Keratinocyte (primary cell): ENCODE data around the gene TTC38. TPM values are rescaled to one million over a fixed set of nuclear protein-coding genes. Genes with fewer than 3 reads are reported as not detected.

Source experiments
- DNase-seq: peaks from one replicate; pipeline ENCODE4 v3.0.0-alpha.2; 2011; ENCODE audit warnings: low read depth, missing footprints, low spot score
- FAIRE-seq: peaks from 2 replicates; lab custom pipeline; 2011; peaks lifted over from hg19 to GRCh38; lab: Jason Lieb, UNC
- H2AFZ ChIP-seq: 2 replicates; pipeline ENCODE4 v1.6.0; 2012; ENCODE audit warnings: low read length, control low read depth, inconsistent platforms; ENCODE audit not compliant: control insufficient read depth
- H3K27ac ChIP-seq: 2 replicates; pipeline ENCODE4 v1.5.1; 2011; ENCODE audit warnings: low read length; ENCODE audit not compliant: control insufficient read depth, insufficient read depth
- H3K27me3 ChIP-seq: 3 replicates; pipeline ENCODE4 v1.6.0; 2011; ENCODE audit warnings: low read length; ENCODE audit not compliant: control insufficient read depth, insufficient read depth; ENCODE audit errors: extremely low read depth
- H3K36me3 ChIP-seq, 2 experiments: 2 replicates in 1 of 2; 3 replicates in 1 of 2; pipeline ENCODE4 v1.5.1; 2011; ENCODE audit warnings: low read length in 2 of 2, mild to moderate bottlenecking in 1 of 2; ENCODE audit not compliant: control insufficient read depth in 2 of 2, insufficient read depth in 2 of 2; ENCODE audit errors: extremely low read depth in 1 of 2
- H3K4me1 ChIP-seq: 3 replicates; pipeline ENCODE4 v1.5.1; 2011; ENCODE audit warnings: low read length; ENCODE audit not compliant: control insufficient read depth, insufficient read depth; ENCODE audit errors: extremely low read depth
- H3K4me2 ChIP-seq: 3 replicates; pipeline ENCODE4 v1.6.0; 2011; ENCODE audit warnings: low read depth, low read length; ENCODE audit not compliant: control insufficient read depth, insufficient read depth; ENCODE audit errors: extremely low read depth
- H3K4me3 ChIP-seq, 3 experiments: fragments of 200-600 bp in 1 of 3; sonication (generic) in 1 of 3; 2 replicates in 2 of 3; 3 replicates in 1 of 3; pipeline ENCODE4 v1.5.1; 2011 to 2016; ENCODE audit warnings: low read length in 3 of 3, mild to moderate bottlenecking in 3 of 3, control low read depth in 2 of 3, inconsistent platforms in 1 of 3, low read depth in 1 of 3, mixed read lengths in 1 of 3, mixed run types in 1 of 3, moderate library complexity in 1 of 3; ENCODE audit not compliant: control insufficient read depth in 2 of 3, insufficient read depth in 2 of 3; ENCODE audit errors: extremely low read depth in 1 of 3
- H3K79me2 ChIP-seq: 2 replicates; pipeline ENCODE4 v1.6.0; 2012; ENCODE audit warnings: low read length; ENCODE audit not compliant: control insufficient read depth, insufficient read depth
- H3K9ac ChIP-seq: 3 replicates; pipeline ENCODE4 v1.6.0; 2011; ENCODE audit warnings: low read length; ENCODE audit not compliant: control insufficient read depth, insufficient read depth; ENCODE audit errors: extremely low read depth
- H3K9me1 ChIP-seq: 3 replicates; pipeline ENCODE4 v1.6.0; 2011; ENCODE audit warnings: low read length; ENCODE audit not compliant: control insufficient read depth, insufficient read depth; ENCODE audit errors: extremely low read depth
- H3K9me3 ChIP-seq: 2 replicates; pipeline ENCODE4 v1.5.1; 2012; ENCODE audit warnings: low read depth, low read length; ENCODE audit not compliant: control insufficient read depth
- H4K20me1 ChIP-seq: 3 replicates; pipeline ENCODE4 v1.6.0; 2011; ENCODE audit warnings: low read length; ENCODE audit not compliant: control insufficient read depth, insufficient read depth; ENCODE audit errors: extremely low read depth
- EZH2 ChIP-seq: IDR thresholded peaks from one replicate; pipeline ENCODE4 v1.6.1; 2012; ENCODE audit warnings: inconsistent platforms, mild to moderate bottlenecking, low read length, moderate library complexity
- dilution Hi-C: fragments of 300-500 bp; cut with MboI; formaldehyde crosslinking; loops from one replicate; pipeline ENCODE4 v1.7.0; 2020; ENCODE audit warnings: low sequenced_read_pairs; ENCODE audit not compliant: extremely low pct_ligation_motif_present
- polyA plus RNA-seq, 5 experiments: library from polyadenylated mRNA; depleted of rRNA in 3 of 5; stranded (reverse) in 3 of 5; stranded (forward) in 1 of 5; unstranded in 1 of 5; fragments of >200 nt; gene quantifications; 1 replicate in 1 of 5; 2 replicates in 3 of 5; 3 replicates in 1 of 5; pipeline versions ENCODE4 v1.2.1 to v1.2.3, GENCODE V29; 2011 to 2012; ENCODE audit warnings: missing spikeins in 2 of 5, low read depth in 1 of 5, low replicate concordance in 1 of 5
- TF ChIP-seq, protein P1 (sequence below), 3 experiments: IDR thresholded peaks in 1 of 3; conservative IDR thresholded peaks in 1 of 3; optimal IDR thresholded peaks in 1 of 3; 2 replicates in 2 of 3; 3 replicates in 1 of 3; pipeline versions ENCODE3 to v1.5.1; 2011; ENCODE audit warnings: low read length in 3 of 3, mild to moderate bottlenecking in 3 of 3, moderate library complexity in 2 of 3, control low read depth in 1 of 3, inconsistent platforms in 1 of 3; ENCODE audit not compliant: insufficient read depth in 2 of 3; ENCODE audit errors: extremely low read depth in 1 of 3

TTC38 gene
- polyA plus RNA-seq, 1 donor (not counting 4 experiments of a cell fraction or from before 2014, with no cell fraction given) = 11.4 TPM

DNA sequence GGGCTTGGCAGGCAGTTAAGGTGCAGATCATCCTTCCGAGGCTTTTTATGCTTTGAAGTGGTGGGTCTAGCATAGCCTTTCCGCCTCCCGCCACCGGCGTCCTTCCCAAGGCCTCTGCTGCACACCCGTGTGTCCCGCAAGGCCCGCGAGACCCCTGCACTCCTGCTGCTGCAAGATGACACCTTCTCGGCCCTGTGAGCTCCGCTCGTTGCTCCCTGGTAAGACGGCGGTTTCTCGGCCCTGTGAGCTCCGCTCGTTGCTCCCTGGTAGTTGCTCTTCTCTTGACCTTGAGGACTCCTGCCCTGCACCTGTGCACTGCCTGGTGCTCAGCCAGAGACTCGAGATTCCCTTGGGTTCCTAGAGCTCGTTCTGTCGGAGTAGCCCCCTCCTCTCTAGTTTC is 49.8 kb downstream of the TTC38 start:
- Histone ChIP-seq H4K20me1 (no peaks in the 10 kb centered on the region), H2AFZ (no peak overlapping the region), H3K36me3 (peaks cover 2 to 18% of the 10 kb centered on the region in 2 experiments), H3K4me1 (no peaks in the 10 kb centered on the region), H3K9ac (no peak overlapping the region), H3K9me1 (no peaks in the 10 kb centered on the region), H3K79me2 (peaks cover 5% of the 10 kb centered on the region), H3K4me3 (no peak overlapping the region), H3K4me2 (no peak overlapping the region), H3K27ac (no peak overlapping the region), H3K27me3 (no peaks in the 10 kb centered on the region), H3K9me3 (no peaks in the 10 kb centered on the region)
- DNase-seq (no peak), FAIRE-seq (no peak)
- dilution Hi-C loops = no loop called here
- no peak for TF ChIP-seq EZH2
- TF ChIP-seq, protein P1, sequence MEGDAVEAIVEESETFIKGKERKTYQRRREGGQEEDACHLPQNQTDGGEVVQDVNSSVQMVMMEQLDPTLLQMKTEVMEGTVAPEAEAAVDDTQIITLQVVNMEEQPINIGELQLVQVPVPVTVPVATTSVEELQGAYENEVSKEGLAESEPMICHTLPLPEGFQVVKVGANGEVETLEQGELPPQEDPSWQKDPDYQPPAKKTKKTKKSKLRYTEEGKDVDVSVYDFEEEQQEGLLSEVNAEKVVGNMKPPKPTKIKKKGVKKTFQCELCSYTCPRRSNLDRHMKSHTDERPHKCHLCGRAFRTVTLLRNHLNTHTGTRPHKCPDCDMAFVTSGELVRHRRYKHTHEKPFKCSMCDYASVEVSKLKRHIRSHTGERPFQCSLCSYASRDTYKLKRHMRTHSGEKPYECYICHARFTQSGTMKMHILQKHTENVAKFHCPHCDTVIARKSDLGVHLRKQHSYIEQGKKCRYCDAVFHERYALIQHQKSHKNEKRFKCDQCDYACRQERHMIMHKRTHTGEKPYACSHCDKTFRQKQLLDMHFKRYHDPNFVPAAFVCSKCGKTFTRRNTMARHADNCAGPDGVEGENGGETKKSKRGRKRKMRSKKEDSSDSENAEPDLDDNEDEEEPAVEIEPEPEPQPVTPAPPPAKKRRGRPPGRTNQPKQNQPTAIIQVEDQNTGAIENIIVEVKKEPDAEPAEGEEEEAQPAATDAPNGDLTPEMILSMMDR (optimal IDR thresholded peaks at IDR 0.05 in 1 of 3, IDR thresholded peaks at IDR 0.05 in 1 of 3, conservative IDR thresholded peaks at IDR 0.05 in 1 of 3; ENCODE audit: extremely low read depth in 1 of 3, insufficient read depth in 2 of 3, low read length in 3 of 3) = no peak

DNA sequence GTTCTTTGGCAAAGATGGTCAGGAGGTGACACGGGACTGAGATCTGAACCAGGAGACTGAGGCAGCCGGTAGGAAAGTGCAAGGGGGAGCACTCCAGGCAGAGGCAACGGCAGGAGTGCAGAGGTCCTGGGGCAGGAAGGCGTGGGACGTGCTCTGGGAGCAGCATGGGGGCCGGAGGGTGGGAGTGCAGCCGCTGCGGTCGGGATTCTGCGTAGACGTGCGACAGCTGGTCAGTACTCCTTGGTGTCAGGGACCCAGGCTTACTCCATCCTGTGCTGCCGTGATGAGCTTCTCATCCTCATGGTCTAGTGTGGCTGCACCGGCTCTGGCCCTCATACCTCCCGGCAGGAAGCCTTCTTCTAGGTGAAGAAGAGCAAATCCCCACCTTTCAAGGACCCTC is 50.8 kb downstream of the TTC38 start:
- Histone ChIP-seq H3K36me3 (peaks cover 2 to 18% of the 10 kb centered on the region in 2 experiments), H3K4me3 (no peak overlapping the region), H3K79me2 (peaks cover 5% of the 10 kb centered on the region), H3K27ac (no peak overlapping the region), H3K4me2 (no peak overlapping the region), H3K27me3 (no peaks in the 10 kb centered on the region), H2AFZ (no peak overlapping the region), H3K4me1 (no peaks in the 10 kb centered on the region), H3K9me3 (no peaks in the 10 kb centered on the region), H3K9ac (no peak overlapping the region), H3K9me1 (no peaks in the 10 kb centered on the region), H4K20me1 (no peaks in the 10 kb centered on the region)
- FAIRE-seq (no peak), DNase-seq (no peak)
- TF ChIP-seq EZH2 = no peak
- TF ChIP-seq, protein P1 (optimal IDR thresholded peaks at IDR 0.05 in 1 of 3, IDR thresholded peaks at IDR 0.05 in 1 of 3, conservative IDR thresholded peaks at IDR 0.05 in 1 of 3; ENCODE audit: extremely low read depth in 1 of 3, insufficient read depth in 2 of 3, low read length in 3 of 3) = no peak
- dilution Hi-C loops = no loop called here
